Measurements from ENCODE around the gene CDHR1. TPM values are rescaled to one million over a fixed set of nuclear protein-coding genes. Genes with fewer than 3 reads are reported as not detected.

CDHR1 gene
- total and polyA plus RNA-seq, 10 of the 15 experiments (the other 5 are each of a cell fraction or from before 2014, with no cell fraction given): 0.17 to 3.0 (median 0.34) TPM

DNA sequence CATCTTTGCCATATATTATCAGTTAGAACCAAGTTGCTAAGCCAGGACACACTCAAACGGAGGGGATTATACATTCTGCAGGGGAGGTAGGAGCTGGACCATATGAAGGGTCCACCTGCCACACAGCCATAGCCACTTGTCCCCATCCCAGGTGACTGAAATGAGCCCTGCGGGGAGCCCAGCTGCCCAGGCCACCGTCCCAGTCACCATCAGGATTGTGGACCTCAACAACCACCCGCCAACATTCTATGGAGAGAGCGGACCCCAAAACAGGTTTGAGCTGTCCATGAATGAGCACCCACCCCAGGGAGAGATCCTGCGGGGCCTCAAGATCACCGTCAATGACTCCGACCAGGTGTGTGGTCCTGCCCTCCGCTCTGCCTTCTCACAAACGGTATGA lies 13.7 kb downstream of the CDHR1 start (continued):
- TF ChIP-seq, protein P1, sequence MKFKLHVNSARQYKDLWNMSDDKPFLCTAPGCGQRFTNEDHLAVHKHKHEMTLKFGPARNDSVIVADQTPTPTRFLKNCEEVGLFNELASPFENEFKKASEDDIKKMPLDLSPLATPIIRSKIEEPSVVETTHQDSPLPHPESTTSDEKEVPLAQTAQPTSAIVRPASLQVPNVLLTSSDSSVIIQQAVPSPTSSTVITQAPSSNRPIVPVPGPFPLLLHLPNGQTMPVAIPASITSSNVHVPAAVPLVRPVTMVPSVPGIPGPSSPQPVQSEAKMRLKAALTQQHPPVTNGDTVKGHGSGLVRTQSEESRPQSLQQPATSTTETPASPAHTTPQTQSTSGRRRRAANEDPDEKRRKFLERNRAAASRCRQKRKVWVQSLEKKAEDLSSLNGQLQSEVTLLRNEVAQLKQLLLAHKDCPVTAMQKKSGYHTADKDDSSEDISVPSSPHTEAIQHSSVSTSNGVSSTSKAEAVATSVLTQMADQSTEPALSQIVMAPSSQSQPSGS (IDR thresholded peaks at IDR 0.05; ENCODE audit: low read length): no peak
- TF ChIP-seq, protein P2, sequence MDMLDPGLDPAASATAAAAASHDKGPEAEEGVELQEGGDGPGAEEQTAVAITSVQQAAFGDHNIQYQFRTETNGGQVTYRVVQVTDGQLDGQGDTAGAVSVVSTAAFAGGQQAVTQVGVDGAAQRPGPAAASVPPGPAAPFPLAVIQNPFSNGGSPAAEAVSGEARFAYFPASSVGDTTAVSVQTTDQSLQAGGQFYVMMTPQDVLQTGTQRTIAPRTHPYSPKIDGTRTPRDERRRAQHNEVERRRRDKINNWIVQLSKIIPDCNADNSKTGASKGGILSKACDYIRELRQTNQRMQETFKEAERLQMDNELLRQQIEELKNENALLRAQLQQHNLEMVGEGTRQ (IDR thresholded peaks at IDR 0.05; ENCODE audit: borderline replicate concordance, low read depth, low read length): no peak

DNA sequence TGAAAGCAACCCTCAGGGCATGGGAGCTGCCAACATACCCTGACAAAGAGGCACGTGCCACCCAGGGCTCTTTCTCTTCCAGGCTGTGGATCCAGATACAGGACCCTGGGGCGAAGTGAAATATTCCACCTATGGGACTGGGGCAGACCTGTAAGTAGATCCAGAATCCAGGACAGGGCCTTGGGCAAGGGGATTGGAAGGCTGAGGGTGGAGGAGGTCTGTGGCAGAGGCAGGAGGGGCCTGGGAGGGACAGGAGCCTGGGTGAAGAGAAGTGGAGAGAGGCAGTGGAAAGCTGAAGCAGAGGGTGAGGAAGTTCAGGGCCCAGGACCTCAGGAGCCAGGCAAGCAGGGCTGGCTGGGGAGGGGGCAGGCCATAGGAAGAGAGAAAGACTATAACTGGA lies 17.2 kb downstream of the CDHR1 start:
- H3K79me2 ChIP-seq (ENCODE audit: control insufficient read depth, insufficient read depth, low read length): no peaks in the 10 kb centered on the region
- in situ Hi-C loops (cut with MboI): no loop called here
- no peaks in the 10 kb centered on the region for H4K20me1 ChIP-seq (ENCODE audit: control insufficient read depth, insufficient read depth)
- peaks cover 0 to 5% of the 10 kb centered on the region in 2 experiments for H3K27me3 ChIP-seq (replicated peaks in 1 of 2; ENCODE audit: control insufficient read depth in 2 of 2, insufficient read depth in 2 of 2, low read length in 1 of 2)
- FAIRE-seq (no peak), ATAC-seq (no peak), DNase-seq (ENCODE audit: low read depth, low spot score) (no peak)
- no peak overlapping the region for H2AFZ ChIP-seq (ENCODE audit: control insufficient read depth, low read depth, low read length)
- intact Hi-C loops (cut with micrococcal nuclease; ENCODE audit: unreplicated experiment): no loop called here
- no peaks in the 10 kb centered on the region for H3K4me1 ChIP-seq (ENCODE audit: control insufficient read depth, insufficient read depth, low read length)
- SMC1A ChIA-PET (ENCODE audit: uncharacterized antibody, unreplicated experiment): interaction anchor here (4.6 kb wide), 1 partner anchor 63 kb away, joined by 29 read pairs; no protein-coding TSS in a partner anchor
- no TSS peak for BruUV-seq (replicated peaks)
- RAD21 ChIA-PET (ENCODE audit: unreplicated experiment): interaction anchor here (0.9 to 1.9 kb wide), 3 partner anchors 51 to 76 kb away, joined by 3 to 9 read pairs (median 3); no protein-coding TSS in a partner anchor
- H3K36me3 ChIP-seq (ENCODE audit: control insufficient read depth in 2 of 2, insufficient read depth in 2 of 2, low read length in 1 of 2): no peaks in the 10 kb centered on the region
- H3K27ac ChIP-seq (ENCODE audit: control insufficient read depth, insufficient read depth): no peak overlapping the region
- no peak overlapping the region for H3K9ac ChIP-seq (ENCODE audit: control insufficient read depth, insufficient read depth, low read length)
- CTCF ChIA-PET: interaction anchor here (1.1 to 28.3 kb wide), 7 partner anchors 12 to 86 kb away, joined by 3 to 788 read pairs (median 4); partner anchors contain the start of gene GPR15LG
- no peak overlapping the region for H3K4me3 ChIP-seq
- H3K4me2 ChIP-seq (ENCODE audit: control insufficient read depth, insufficient read depth): no peak overlapping the region
- H3K9me3 ChIP-seq (replicated peaks; ENCODE audit: control insufficient read depth, insufficient read depth, low read length): no peaks in the 10 kb centered on the region
- WGBS (ENCODE audit: insufficient coverage, insufficient replicate concordance, low lambda C conversion rate, missing lambda C conversion rate): 0% methylated on average over 2 of the region's 2 CpGs
- TF ChIP-seq KLF5 (IDR thresholded peaks at IDR 0.05; ENCODE audit: partially characterized antibody) (no peak), ZZZ3 (IDR thresholded peaks at IDR 0.05; ENCODE audit: control insufficient read depth, insufficient read length, low read depth) (no peak), PAX5 (IDR thresholded peaks at IDR 0.05; ENCODE audit: borderline replicate concordance, low read depth, low read length) (no peak), SREBF2 (IDR thresholded peaks at IDR 0.05; ENCODE audit: low read length) (no peak)
- POLR2A ChIA-PET: no interaction called here
